SU-DHL-6 (cell line): Measurements from ENCODE around the gene PITPNM3.

ENCODE experiments used
- CTCF ChIP-seq: fragments of 200-600 bp; sonication (generic); IDR thresholded peaks from one replicate; pipeline ENCODE4 v1.5.1; 2017; ENCODE audit warnings: antibody characterized with exemption, mild to moderate bottlenecking, low read length, moderate library complexity; ENCODE audit not compliant: insufficient read depth, poor library complexity, severe bottlenecking
- EZH2phosphoT487 ChIP-seq: fragments of 200-600 bp; sonication (generic), shearing (Covaris generic); conservative IDR thresholded peaks from 2 replicates; pipeline ENCODE4 v1.6.1; 2018; ENCODE audit warnings: mild to moderate bottlenecking, antibody characterized with exemption, low read length, moderate library complexity, mixed read lengths

GRCh38 chr17:6457688-6458459 lies 98.5 kb downstream of the PITPNM3 start:
- TF ChIP-seq CTCF: no peak
- TF ChIP-seq EZH2phosphoT487: no peak
